ENCODE measurements around the gene MTHFD1L. TPM values are rescaled to one million over a fixed set of nuclear protein-coding genes. Genes with fewer than 3 reads are reported as not detected.

MTHFD1L gene
- total and polyA plus RNA-seq, 2 of the 8 experiments (the other 6 are each of a cell fraction or from before 2014, with no cell fraction given): 29.2 to 105 TPM

DNA sequence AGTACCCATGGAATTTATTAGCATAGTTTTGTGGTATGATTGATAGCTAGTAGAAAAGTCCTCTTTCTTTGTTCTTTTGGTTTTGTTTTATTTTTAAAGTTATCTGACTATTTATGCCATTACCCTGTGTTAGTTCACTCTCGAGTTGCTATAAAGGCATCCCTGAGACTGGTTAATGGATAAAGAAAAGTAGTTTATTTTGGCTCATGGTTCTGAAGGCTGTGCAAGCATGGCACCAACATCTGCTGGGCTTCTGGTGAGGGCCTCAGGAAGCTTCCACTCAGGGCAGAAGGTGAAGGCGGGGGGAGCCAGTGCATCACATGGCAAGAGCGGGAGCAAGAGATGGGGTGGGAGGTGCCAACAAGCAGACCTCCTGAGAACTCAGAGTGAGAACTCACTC is 166.5 kb downstream of the MTHFD1L start (continued):
- TF ChIP-seq SIN3A (conservative IDR thresholded peaks at IDR 0.05 in 1 of 2, IDR thresholded peaks at IDR 0.05 in 1 of 2; ENCODE audit: low read depth in 1 of 2, low read length in 2 of 2) (no peak), TBP (IDR thresholded peaks at IDR 0.05; ENCODE audit: low read depth, low read length) (no peak), ASH2L (IDR thresholded peaks at IDR 0.05; ENCODE audit: low read length) (no peak), HDAC6 (IDR thresholded peaks at IDR 0.05; ENCODE audit: low read depth, low read length) (no peak), RAD21 (IDR thresholded peaks at IDR 0.05 in 1 of 2, conservative IDR thresholded peaks at IDR 0.05 in 1 of 2; ENCODE audit: low read depth in 2 of 2, low read length in 2 of 2) (no peak)

Measured in H1 (cell line).